ENCODE results near the gene ASPG.
"Not testable (repeated sequence)": the region's sequence is repeated elsewhere in the genome, so short reads cannot be mapped to it uniquely, and the experiment has no call there.

The ASPG gene

DNA sequence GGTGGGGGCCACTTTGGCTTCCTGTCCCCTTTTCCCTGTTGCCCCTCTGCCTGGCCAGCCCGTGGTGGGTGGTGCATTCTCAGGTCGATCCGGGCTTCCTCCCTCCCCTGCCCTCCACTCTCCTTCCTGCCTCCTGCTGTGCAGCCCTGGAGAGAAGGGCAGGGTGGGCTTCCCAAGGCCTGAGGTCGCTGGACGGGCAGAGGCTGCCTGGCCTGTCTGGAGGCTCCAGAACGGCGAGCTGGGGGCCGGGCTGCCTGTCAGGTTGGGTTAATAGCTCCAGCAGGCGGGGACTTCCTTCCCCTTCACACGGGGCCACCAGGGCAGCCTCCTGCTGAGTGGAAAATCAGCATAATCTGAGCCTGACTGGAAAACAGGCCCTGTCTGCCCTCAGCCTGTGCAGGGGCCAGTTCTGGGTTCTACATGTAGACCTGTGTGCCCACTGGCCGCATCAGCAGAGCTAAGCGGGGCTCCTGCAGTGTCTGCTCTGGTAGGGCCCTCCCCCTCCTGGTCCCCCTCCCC lies 64.2 kb downstream of the ASPG start:
- FAIRE-seq: no peak

- FAIRE-seq: no peak
These were observed 64.9 kb downstream of the ASPG start for GRCh38 chr14:104150136-104151025.

GRCh38 chr14:104151026-104151381 lies 65.5 kb downstream of the ASPG start:
- FAIRE-seq: no peak

GRCh38 chr14:104151566-104152245 lies 66.2 kb downstream of the ASPG start:
- FAIRE-seq: no peak

- FAIRE-seq: no peak
These were observed 66.7 kb downstream of the ASPG start for GRCh38 chr14:104152246-104152575.

DNA sequence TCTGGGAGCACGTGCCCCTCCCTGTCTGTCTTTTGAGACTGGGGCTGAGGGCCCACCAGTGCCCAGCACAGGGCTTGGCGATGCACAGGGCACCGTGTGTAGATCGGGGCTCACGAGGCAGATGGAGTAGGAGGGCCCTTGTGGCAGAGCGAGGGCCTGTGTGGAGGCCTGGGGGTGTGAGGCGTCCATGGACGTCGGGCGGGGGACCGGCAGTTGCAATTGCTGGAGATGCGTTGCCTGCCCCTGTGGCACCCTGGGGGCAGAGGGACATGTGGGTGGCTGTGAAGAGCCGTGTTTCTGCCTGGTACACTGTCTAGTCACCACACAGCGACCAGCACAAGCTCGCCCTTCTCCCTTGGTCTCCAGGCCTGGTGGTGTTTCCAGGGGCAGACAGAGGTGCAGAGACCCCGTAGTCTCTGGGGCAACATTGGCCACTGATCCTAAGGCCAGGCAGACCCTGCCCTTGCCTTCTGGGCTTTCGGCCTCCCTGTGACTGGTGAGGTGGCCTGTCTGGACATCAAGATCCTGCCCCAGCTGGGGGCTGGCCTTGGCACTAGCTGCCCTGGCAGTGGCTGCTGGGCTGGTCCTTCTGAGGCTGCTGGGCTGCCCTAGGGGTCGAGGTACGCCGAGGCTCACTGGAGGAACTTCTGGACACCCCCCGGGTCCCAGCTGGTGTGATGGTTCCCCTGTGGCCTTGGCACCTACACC lies 67.3 kb downstream of the ASPG start:
- FAIRE-seq: no peak

GRCh38 chr14:104153394-104153755 lies 67.9 kb downstream of the ASPG start:
- FAIRE-seq: not testable (repeated sequence)

GRCh38 chr14:104154246-104154645 lies 68.7 kb downstream of the ASPG start:
- FAIRE-seq: no peak

GRCh38 chr14:104155513-104155912 lies 70.0 kb downstream of the ASPG start:
- no peak for FAIRE-seq

DNA sequence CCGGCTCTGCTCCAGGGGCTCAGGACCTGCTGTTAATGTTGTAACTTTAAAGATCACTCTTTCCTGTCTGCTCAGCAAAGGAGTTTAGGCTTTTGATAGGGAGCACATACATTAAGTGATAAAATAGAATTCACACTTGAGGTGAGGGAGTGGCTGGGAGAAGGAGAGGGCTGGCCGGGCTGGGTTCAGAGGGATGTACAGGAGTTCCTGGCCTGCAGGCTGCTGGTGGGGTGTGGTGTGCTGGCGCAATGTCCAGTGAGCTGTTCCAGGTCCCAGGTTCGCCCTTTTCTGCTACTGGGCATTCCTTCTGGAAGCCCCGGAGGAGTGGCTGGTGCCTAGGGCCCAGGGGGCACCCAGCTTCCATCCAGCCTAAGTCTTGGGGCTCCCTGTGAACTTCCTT lies 70.6 kb downstream of the ASPG start:
- FAIRE-seq: no peak

DNA sequence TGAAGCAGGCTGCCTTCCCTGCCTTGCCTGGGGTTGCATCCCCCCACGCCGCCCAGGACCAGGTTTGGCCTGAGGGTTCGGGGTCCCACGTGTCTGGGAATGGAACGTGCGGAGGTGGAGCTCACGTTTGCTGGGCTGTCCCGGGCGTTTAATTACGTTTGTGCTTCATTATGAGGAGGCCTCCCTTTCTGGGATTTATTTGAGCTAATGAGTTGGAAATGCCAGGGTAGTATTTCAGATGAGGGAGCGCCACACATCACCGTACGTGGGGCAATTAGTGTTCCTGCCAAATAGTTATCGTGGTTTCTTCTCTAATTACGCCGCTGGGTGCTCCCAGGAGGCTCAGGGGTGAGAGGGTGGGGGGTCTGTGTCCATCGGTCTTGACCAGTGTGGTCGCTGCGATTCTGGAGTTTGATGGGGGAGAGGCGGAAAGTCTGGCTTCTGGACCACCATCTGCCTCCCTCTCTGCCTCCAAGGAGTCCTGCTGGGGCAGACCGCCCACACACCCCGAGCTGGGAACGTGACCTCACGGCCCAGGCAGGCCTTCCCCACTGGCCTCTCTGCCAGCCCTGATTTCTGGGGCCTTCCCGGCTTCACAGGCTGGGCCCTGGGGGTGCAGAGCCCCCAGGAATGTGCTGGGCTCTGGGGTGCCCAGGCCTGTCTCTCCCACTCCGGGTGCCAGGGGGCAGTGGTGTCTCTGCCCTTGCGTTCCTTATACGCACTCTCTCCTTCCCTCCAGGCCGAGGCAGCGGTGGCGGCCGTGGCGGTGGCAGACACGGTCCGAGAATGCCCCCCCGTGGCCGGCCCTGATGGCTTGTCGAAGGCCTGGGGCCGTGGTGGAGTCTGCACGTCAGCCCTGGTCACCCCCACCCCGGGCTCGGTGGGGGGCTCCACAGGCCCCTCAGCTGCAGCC lies 71.8 kb downstream of the ASPG start:
- no peak for FAIRE-seq

- no peak for FAIRE-seq
These were observed 73.6 kb downstream of the ASPG start for GRCh38 chr14:104158827-104159798.

DNA sequence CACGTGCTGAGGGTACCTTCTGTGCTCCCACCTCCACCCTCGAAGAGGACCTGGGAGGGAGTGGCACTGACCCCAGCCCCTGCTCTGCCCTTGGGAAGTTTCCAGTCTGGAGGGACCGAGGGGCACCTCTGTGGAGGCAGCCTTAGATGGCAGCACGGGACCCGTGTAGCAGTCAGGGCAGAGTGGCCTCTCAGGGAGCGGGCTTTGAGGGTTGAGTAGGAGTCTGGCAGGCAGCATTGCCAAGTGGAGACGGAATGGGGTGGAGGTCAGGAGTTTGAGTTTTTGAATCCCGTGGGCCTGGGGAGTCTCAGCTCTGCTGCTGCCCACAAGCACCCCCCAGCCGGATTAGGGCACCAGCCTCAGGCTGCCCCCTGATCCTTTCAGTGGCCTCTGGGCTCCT lies 74.5 kb downstream of the ASPG start:
- FAIRE-seq: no peak

GRCh38 chr14:104161602-104162367 lies 76.3 kb downstream of the ASPG start:
- no peak for FAIRE-seq

- no peak for FAIRE-seq
These were observed 77.0 kb downstream of the ASPG start for GRCh38 chr14:104162495-104162894.

GRCh38 chr14:104163541-104163940 lies 78.0 kb downstream of the ASPG start:
- FAIRE-seq: no peak

- FAIRE-seq: no peak
These were observed 78.5 kb downstream of the ASPG start for GRCh38 chr14:104164041-104164440.

DNA sequence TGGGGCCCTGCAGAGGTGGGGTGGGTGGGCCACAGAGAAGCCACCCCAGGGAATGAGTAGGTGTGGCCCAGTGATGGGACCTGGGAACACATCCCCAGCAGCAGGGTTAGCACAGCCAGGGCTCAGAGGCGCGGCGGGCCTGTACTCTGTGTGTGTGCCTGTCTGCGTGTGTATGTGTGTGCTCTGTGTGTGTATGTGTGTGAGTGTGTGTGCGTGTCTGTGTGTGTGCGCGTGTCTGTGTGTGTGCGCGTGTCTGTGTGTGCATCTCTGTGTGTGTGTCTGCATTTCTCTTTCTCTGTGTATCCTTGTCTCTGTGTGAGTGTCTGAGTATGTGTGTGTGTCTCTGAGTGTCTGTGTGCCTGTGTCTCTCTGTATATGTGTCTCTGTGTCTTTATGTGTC lies 79.0 kb downstream of the ASPG start:
- no peak for FAIRE-seq

Data from TTC549 (cell line).